ENCODE data around the gene PLA2G3.
"Not testable (repeated sequence)": the region's sequence is repeated elsewhere in the genome, so short reads cannot be mapped to it uniquely, and the experiment has no call there.

PLA2G3 gene

DNA sequence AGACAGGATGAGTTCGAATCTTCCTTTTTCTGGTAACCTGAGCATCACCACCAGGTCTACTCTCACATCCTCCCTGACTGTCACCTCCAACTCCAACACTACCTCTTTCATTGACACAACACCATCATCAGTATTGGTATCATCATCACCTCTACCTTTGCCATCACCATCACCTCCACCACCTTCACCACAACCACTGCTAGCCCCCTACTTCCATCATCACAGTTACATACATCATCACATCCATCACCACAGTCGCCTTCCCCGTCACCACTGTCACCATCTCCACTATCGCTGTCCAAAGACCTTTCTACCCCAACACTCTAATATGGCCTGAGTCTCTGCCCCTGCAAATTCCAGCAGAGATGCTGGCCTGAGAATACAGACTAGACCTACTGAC is 18.9 kb downstream of the PLA2G3 start:
- DNase-seq: no peak

- no peak for DNase-seq
Observed at GRCh38 chr22:31120642-31121041, 19.7 kb downstream of the PLA2G3 start.

GRCh38 chr22:31120230-31120629 is 20.1 kb downstream of the PLA2G3 start:
- no peak for DNase-seq

- no peak for DNase-seq
Observed at GRCh38 chr22:31119026-31119717, 21.1 kb downstream of the PLA2G3 start.

DNA sequence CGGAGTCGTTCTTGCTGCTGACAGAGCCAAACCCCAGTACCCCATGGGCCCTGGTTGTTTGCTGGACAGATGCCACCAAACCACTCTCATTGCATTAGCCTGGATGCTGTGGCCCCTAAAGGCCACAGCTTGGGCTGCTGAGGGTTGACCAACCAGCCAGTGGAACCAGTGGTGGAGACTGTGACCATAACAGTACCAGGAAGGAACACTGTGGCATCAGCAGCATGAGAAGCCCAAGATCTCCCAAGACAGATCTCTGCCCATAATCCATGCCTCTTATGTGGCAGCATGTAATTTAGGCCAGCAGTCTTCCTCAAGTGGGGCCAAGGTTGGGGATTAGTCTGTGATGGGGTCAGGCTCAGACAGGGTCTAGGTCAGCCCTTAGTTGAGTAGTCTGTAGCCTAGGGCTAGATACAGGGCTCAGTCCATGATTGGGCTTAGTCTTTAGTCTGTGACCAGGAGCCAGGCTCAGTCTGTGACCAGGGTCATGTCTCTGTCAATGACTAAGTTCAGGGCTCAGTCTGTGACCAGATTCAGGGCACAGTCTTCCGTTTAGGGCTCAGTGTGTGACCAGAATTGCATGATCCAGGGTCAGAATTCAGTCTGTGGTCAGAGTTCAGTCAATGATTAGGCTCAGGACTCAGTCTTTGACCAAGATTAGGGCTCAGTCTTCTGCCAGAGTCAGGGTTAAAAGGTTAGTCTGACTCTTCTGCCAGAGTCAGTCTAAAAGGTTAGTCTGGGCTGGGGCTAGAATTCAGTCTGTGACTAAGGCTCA is 22.1 kb downstream of the PLA2G3 start:
- DNase-seq: no peak

- DNase-seq: not testable (repeated sequence)
Observed at GRCh38 chr22:31112547-31113091, 27.7 kb downstream of the PLA2G3 start.

GRCh38 chr22:31107894-31108218 is 32.5 kb downstream of the PLA2G3 start:
- no peak for DNase-seq

GRCh38 chr22:31107178-31107893 is 33.0 kb downstream of the PLA2G3 start, which contains the start of gene SELENOM:
Gene SELENOM (minus strand): TSS chr22:31107568. CDS start chr22:31107505, 63 bp downstream.
- DNase-seq: peak; percentile 97

- peak; percentile 58 for DNase-seq
Observed at GRCh38 chr22:31106731-31107177, 33.6 kb downstream of the PLA2G3 start.

DNA sequence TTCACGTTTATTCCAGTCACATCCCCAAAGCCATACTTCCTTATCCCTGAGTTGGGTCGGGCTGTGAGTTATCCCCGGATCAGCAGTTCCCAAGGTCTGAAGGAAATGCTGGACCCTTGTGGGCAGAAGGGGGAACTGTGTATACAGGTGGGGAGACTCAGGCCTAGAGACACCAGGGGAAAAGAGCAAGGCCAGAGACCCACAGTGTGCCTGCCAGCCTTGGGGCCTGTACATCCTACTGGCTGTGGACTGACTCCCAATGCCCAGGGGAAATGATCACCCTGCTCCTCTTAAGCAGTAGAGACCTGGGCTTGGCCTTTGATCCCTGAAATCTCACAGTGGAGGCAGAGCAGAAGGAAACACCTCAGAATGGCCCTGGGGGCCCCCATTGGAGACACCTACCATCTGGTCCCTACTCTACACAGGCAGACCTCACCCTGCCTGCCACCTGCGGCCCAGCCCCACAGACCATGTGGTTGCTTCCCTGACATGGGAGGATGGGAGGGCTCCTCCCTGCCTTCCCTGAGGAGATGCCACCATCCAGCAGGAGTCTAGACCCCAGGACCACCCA is 34.2 kb downstream of the PLA2G3 start:
- peak; percentile 46 for DNase-seq

GRCh38 chr22:31105282-31105929 is 34.9 kb downstream of the PLA2G3 start:
- no peak for DNase-seq

GRCh38 chr22:31104869-31105268 is 35.4 kb downstream of the PLA2G3 start:
- DNase-seq: peak; percentile 59

GRCh38 chr22:31103899-31104694 is 36.2 kb downstream of the PLA2G3 start:
- DNase-seq: peak; percentile 46

DNA sequence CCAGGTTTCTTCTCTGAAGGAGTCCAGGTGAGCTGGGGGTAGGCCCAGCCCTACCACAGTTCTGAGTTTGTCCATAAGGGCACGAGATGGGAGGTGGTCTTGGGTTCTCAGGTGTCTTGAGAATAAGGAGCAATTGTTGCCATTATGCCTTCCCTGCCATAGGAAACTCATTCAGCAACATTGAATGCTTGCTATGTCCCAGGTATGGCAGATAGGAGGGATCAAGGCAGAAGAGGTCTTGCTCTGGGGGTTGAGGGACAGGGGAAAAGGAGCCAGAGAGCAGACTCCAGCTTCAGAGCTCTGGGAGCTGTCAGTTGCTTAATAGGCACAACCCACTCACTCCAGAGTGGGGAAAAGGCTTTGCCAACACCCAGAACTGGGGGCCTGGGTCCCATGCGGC is 37.2 kb downstream of the PLA2G3 start:
- peak; percentile 21 for DNase-seq

DNA sequence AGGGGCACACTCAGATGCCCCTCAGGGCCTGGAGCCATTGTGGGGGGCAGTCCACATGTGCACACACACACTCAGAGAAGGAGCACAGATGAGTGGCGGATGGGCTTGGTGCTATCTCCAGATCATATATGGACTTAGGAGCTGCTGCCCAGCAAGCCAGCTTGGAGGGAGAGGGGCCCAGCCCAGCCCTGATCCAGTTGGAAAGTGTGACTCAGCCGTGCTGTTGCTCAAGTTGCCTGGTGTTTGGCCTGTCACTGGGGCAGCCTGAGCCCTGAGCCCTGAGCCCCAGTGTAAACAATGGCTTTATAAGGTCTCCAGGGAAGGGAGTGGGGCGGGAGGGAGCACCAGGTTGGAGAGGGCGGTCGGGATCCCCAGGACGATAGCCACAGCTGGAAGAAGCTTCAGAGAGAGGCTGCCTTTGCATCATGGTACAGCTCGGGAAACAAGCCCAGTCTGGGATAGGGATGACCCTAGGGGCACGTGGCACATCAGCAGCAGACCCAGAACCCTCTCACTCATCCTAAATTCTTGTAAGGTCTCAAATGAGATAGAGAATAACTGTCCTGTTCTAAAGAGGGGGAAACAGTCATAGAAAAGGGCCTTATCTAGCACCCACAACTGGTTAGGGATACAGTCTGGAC is 37.7 kb downstream of the PLA2G3 start:
- DNase-seq: peak; percentile 34

- DNase-seq: peak; percentile 26
Observed at GRCh38 chr22:31100762-31101525, 39.4 kb downstream of the PLA2G3 start.

DNA sequence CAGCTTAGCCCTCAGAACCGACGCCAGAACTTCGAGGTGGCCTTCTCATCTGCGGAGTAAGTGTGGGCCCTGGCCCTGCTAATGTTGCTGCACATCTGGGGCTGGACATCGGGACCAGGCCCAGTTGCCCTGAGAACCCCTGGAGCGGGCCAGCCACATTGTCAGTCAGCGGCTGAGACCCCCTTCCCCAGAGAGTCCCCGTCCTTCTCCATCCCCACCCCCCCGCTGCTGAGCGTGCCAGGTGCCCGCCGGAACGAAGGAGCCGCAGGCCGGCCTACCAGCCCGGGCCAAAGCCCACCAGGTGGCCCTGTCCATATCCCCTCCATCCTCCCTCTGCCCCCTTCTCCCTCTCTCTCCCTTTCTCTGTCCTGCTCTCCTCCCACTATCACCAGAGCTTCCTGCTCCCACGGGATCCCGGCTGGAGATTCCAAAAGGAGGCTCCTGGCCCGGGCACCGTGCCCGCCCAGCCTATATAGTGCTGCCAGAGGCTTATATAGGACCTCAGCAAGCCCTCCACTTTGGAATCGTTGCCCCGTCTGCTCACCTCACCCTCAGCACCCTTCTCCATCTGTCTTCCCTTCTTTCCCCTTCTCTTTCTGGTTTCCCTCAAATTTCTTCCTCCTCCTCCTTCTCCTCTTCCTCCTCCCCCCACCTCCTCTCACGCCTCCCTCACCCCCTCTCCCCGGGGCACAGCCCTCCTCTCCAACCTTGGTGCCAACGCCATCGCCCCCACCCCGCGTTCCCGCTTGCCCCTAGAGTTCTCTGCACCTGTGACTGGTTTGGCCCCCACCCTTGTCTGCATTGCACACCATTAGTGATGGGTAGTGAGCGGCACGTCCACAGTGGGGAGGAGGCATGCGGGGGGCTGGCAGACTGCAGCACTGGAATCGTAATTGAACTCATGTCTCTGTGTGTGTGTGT is 40.2 kb downstream of the PLA2G3 start:
- DNase-seq: peak; percentile 36

- DNase-seq: no peak
Observed at GRCh38 chr22:31099386-31099785, 40.9 kb downstream of the PLA2G3 start.

DNA sequence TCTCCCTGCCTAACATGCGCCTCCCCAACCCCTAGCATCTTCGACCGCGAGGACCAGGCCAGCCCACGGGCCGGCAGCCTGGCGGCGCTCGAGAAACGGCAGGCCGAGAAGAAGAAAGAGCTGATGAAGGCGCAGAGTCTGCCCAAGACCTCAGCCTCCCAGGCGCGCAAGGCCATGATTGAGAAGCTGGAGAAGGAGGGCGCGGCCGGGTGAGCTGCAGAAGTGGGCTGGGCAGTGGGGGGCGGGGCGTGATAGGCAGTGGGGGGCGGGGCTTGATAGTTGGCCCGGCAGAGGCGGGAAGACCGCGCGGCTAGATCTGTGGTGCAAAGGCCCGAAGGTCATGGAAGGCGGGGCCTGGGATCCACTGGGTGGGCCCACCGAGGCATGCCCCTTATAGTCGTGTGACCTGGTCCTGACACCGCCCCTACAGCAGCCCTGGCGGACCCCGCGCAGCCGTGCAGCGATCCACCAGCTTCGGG is 41.6 kb downstream of the PLA2G3 start:
- peak; percentile 52 for DNase-seq
